GM12892 (cell line): ENCODE data around the gene GCK.

ENCODE experiments used
- DNase-seq: peaks from one replicate; pipeline ENCODE4 v3.0.0; 2011; ENCODE audit not compliant: insufficient read length
- FAIRE-seq: peaks from 2 replicates; lab custom pipeline; 2011; peaks lifted over from hg19 to GRCh38; lab: Jason Lieb, UNC
- POLR2A ChIP-seq: IDR thresholded peaks from 2 replicates; pipeline ENCODE4 v1.6.1; 2011; ENCODE audit warnings: low read depth, low read length, control low read depth
- POLR2AphosphoS5 ChIP-seq: IDR thresholded peaks from 2 replicates; pipeline ENCODE4 v1.6.1; 2011; ENCODE audit warnings: low read depth, low read length, control low read depth
- TAF1 ChIP-seq: IDR thresholded peaks from 2 replicates; pipeline ENCODE4 v1.6.1; 2011; ENCODE audit warnings: low read depth, mild to moderate bottlenecking, control low read depth, low read length, borderline replicate concordance

GCK gene

GRCh38 chr7:44196450-44196872, 7.2 kb upstream of the GCK start:
- TF ChIP-seq POLR2AphosphoS5, result no peak
- no peak for TF ChIP-seq TAF1
- TF ChIP-seq POLR2A, result no peak
- DNase-seq, result no peak
- FAIRE-seq, result peak; percentile 71

DNA sequence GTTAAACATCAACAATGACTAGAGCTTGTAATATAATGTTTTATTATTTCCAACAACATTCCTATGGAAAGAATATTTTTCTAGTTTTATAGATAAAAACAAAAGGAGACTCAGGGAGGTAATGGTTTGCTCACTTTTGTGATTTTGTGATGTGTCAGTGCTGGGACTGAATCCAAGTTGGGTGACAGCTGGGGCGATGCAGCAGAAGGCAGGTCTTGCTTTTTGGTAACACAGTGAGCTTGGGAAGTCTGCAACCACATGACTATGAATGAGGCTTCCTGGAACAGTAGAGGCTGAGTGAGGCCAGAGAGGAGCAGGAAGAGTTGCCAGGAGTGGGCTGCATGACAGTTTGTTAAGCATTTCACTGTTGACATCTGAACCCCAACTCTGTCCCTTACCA, 6.7 kb upstream of the GCK start:
- no peak for TF ChIP-seq TAF1
- TF ChIP-seq POLR2AphosphoS5, result no peak
- TF ChIP-seq POLR2A, result no peak
- no peak for FAIRE-seq
- no peak for DNase-seq

DNA sequence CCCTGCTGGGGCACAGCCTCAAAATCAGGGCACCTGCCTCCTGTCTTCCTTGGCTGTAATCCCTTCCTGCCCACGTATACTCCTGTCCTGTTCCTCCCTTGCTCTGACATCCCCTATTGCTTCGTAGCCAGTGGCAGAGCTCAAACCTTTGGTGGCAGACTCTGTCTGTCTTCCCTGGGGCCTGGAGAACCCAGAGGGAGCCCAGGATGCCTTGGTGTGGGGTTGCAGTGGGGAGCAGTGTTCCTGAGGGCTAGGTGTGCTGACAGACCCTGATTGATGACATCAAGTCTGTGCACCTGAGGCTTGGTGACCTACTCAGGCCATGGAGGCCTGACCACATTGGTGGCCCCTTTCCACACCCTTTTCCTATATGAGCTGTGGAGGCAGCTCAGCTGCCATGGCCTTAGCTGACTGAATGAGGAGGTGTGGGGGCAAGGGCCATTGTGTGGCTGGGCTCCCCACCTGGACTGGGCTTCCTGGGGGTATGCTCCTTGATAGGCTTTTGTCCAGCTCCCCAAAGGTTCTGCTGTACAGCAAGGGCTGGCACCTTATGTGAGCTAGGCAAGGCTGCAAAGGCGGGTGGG, 5.4 kb upstream of the GCK start:
- no peak for FAIRE-seq
- TF ChIP-seq POLR2AphosphoS5 (no peak), TAF1 (no peak), POLR2A (no peak)
- DNase-seq, result no peak

DNA sequence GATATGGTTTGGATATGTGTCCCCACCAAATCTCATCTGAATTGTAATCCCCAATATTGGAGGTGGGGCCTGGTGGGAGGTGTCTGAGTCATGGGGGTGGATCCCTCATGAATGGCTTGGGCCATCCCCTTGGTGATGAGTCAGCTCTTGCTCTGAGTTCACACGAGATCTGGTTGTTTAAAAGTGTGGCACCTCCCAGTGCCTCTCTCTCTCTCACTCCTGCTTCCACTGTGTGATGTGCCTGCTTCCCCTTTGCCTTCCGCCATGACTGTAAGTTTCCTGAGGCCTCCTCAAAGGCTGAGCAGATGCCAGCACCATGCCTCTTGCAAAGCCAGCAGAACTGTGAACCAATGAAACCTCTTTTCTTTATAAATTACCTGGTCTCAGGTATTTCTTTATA, 4.8 kb upstream of the GCK start:
- FAIRE-seq, result no peak
- DNase-seq, result no peak
- no peak for TF ChIP-seq POLR2AphosphoS5
- no peak for TF ChIP-seq POLR2A
- TF ChIP-seq TAF1, result no peak

GRCh38 chr7:44193011-44193802, 4.0 kb upstream of the GCK start:
- TF ChIP-seq POLR2AphosphoS5 (no peak), TAF1 (no peak), POLR2A (no peak)
- DNase-seq, result no peak
- FAIRE-seq, result no peak

GRCh38 chr7:44191171-44191570, 1.9 kb upstream of the GCK start:
- FAIRE-seq (no peak), DNase-seq (no peak)
- TF ChIP-seq POLR2A, result no peak

DNA sequence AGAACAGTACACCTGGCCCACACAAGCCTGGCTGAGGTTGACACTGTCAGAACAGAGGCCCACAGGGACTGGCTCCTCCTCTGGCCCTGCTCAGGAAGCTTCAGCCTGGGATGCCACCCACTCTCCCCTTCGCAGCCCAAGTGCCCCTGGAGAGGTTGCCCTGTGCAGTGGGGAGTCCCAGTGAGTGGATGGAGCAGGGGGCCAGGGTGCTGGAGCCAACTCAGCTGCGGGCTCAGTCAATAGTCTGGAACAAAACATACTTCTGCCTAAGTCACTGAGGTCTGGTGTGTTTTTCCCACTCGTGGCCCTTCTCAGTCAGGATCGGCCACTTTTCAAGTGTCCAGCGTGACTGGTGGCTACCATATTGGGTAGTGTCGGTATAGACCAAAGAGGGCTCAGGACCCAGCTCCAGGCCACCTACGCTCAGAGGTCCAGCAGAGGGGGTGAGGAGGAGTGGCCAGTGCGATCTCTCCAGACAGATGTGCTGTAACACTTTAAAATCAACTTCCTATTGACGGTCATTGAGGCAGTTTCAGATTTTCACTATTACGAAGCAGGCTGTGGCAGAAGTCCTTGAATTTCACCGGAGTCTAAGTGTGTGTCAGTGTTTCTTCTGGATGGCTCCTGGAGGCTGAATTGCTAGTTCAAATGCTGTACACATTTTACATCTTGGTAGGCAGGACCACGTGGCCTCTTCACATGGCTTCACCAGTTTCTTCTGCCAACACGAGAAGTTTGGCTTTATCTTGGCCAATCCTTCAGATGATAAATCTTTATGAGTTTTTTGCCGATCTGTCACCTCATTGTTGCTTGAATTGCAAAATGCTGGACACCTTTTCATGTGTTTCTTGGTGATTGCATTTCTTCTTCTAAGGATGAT, 994 bp upstream of the GCK start:
- no peak for FAIRE-seq
- TF ChIP-seq POLR2AphosphoS5 (no peak), POLR2A (no peak), TAF1 (no peak)

DNA sequence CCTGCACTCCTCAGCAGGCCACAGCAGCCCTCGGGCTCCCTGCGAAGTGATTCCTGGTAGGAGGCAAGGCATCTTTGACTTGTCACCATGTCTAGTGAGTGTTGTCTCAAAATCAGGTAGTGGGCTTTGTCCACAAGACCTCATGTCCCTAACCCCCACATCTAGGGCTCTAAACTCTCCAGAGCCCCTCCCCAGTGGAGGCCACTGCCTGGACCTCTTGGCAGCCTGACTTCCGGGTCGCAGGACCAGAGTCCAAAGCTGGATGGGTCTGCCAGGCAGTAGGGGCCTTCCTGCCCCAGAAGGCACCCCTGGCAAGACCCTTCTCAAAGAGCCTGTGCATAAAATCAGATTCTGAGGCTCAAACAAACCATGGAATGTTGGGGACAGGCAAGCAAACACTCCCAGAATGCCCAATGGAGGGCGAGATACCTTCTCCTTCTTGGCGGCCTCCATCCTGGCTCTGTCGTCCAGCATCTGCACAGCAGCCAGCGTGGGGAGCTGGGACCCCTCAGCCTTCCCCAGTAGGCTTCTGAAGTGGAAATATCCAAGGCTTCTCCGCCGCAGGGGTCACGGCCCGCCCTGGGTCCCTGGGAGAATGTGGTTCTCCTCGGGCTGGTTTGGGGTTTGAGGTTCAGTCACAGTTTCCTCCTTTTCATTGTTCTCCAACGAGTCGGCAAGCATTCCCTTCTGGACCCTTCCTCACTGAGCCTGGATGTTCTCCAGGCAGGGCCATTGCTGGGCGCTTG, 586 bp downstream of the GCK start:
- DNase-seq (no peak), FAIRE-seq (no peak)
- no peak for TF ChIP-seq TAF1
- TF ChIP-seq POLR2A, result no peak
- TF ChIP-seq POLR2AphosphoS5, result no peak

More for the DNA sequence above, 994 bp upstream of the GCK start:
- DNase-seq, result no peak

GRCh38 chr7:44187636-44188416, 1.4 kb downstream of the GCK start:
- no peak for TF ChIP-seq POLR2A
- TF ChIP-seq POLR2AphosphoS5, result no peak
- no peak for TF ChIP-seq TAF1
- DNase-seq (no peak), FAIRE-seq (no peak)

- TF ChIP-seq POLR2A, result no peak
- TF ChIP-seq TAF1, result no peak
- TF ChIP-seq POLR2AphosphoS5, result no peak
- DNase-seq (no peak), FAIRE-seq (no peak)
Observed at GRCh38 chr7:44186736-44187135, 2.5 kb downstream of the GCK start.
